GM10847 (cell line): ENCODE measurements around the gene BCL2L2.

Source experiments
- POLR2A ChIP-seq: IDR thresholded peaks from 2 replicates; pipeline ENCODE4 v1.6.1; 2011; ENCODE audit not compliant: insufficient read length; ENCODE audit errors: extremely low read depth

Gene BCL2L2

GRCh38 chr14:23344481-23344880, 37.8 kb downstream of the BCL2L2 start:
- TF ChIP-seq POLR2A: no peak

GRCh38 chr14:23345987-23346692, 39.5 kb downstream of the BCL2L2 start:
- TF ChIP-seq POLR2A: no peak

GRCh38 chr14:23346693-23347405, 40.2 kb downstream of the BCL2L2 start:
- no peak for TF ChIP-seq POLR2A

- no peak for TF ChIP-seq POLR2A
Observed at GRCh38 chr14:23347406-23348296, 41.0 kb downstream of the BCL2L2 start.

- TF ChIP-seq POLR2A: no peak
Observed at GRCh38 chr14:23348297-23348655, 41.6 kb downstream of the BCL2L2 start.

- TF ChIP-seq POLR2A: no peak
Observed at GRCh38 chr14:23349156-23349845, 42.7 kb downstream of the BCL2L2 start.

- TF ChIP-seq POLR2A: no peak
Observed at GRCh38 chr14:23351681-23352505, 45.3 kb downstream of the BCL2L2 start.

GRCh38 chr14:23352506-23353432, 46.1 kb downstream of the BCL2L2 start, which contains the start of gene SLC22A17:
TSS of gene SLC22A17 (minus strand) at chr14:23352887.
- TF ChIP-seq POLR2A: no peak

- no peak for TF ChIP-seq POLR2A
Observed at GRCh38 chr14:23353433-23353780, 46.8 kb downstream of the BCL2L2 start.

- TF ChIP-seq POLR2A: no peak
Observed at GRCh38 chr14:23354990-23355389, 48.4 kb downstream of the BCL2L2 start.

GRCh38 chr14:23355871-23356435, 49.3 kb downstream of the BCL2L2 start:
- TF ChIP-seq POLR2A: no peak

GRCh38 chr14:23356662-23357061, 50.0 kb downstream of the BCL2L2 start:
- TF ChIP-seq POLR2A: no peak

- TF ChIP-seq POLR2A: no peak
Observed at GRCh38 chr14:23357261-23357660, 50.6 kb downstream of the BCL2L2 start.
